OCI-M2 (cell line): Measurements from ENCODE around the gene SH2D7.

Experiments
- DNase-seq: peaks from one replicate; lab custom pipeline; 2025; ENCODE audit not compliant: unreplicated experiment; lab: John Stamatoyannopoulos, UW

Gene SH2D7

GRCh38 chr15:78060232-78060631 lies 32.1 kb upstream of the SH2D7 start:
- DNase-seq = no peak

- no peak for DNase-seq
Observed at GRCh38 chr15:78061963-78062427, 30.4 kb upstream of the SH2D7 start.

GRCh38 chr15:78063217-78063616 lies 29.1 kb upstream of the SH2D7 start:
- DNase-seq = no peak

- no peak for DNase-seq
Observed at GRCh38 chr15:78063970-78064385, 28.4 kb upstream of the SH2D7 start.

DNA sequence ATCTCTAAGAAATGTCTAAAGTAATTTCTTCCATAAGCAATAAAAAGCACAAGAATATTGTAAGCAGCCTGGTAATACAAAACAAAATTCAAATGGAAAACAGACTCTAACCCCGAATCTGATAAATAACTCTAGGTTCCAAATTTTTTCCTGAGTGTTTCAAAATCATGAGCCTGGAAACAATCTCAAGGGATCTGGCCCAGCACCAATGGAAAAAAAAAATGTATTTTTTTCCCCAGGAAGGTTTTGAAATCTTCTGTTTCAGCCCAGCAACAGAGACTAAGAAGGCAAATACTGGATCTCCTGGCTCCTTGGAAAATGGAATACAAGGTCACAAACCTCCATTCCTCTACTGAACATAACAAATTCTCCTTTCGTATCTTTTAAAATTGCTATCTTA lies 27.8 kb upstream of the SH2D7 start:
- DNase-seq = no peak

GRCh38 chr15:78065284-78065872 lies 27.0 kb upstream of the SH2D7 start:
- no peak for DNase-seq

DNA sequence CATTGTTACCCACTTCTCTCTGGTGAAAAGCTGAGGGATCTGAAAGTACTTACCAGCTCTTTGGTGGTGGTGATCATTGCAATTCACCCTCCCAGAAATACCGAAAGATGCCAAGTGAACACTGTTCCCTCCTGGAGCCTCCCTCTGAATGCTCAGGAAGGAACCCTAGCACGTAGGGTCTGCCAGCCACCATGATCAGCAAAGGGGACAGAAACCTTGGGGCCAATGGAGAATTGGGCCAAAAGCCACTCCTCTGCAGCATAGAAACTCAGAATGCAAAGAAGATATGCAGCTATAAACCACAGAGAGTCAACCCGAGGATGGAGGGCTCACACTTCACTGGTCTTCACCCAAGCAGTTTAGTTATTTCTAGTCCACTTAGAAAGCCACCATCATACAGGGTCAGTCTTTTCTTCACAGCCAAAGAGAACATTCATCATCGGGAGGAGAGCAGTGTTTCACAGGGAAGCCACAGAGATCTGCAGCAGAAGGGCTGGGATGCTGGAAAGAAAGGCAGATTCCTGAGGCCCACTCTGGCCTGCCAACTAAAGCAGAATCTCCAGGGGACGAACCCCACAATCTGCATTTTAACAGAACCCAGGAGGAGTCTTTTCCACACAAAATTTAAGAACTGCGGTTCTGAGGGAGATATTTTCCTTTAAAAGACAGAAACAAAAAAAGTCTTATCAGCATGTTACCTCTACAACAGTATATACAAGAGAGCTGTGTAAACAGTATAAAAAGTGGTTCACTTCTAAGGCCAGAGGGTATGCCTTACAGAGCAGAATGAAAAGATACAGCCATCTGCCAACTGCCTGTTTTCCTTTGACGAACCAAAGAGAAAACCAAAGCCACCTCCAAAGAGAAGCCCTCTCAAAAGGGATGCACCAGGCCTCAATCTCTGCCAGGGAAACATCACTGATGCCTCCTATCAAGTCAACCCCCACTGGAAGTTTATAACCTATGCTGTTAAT lies 26.1 kb upstream of the SH2D7 start:
- no peak for DNase-seq

- DNase-seq = no peak
Observed at GRCh38 chr15:78067328-78068228, 24.8 kb upstream of the SH2D7 start.

DNA sequence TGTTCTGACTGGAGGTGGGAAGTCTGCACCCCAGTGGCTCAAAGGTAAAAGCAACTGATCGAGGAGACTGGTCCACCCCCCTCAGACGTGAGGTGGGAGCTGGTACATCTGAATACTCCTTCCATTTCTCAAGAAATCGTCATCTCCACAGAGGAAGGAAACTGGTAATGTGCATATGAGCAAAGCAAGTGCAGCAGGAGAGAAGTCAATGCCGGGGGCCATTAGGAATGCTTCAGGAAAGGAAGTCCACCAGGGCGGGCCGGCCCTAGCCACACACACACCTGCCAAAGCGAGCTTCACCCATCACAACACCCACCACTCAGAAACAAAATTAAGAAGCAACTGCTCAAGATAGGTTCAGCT lies 23.3 kb upstream of the SH2D7 start:
- DNase-seq = no peak

DNA sequence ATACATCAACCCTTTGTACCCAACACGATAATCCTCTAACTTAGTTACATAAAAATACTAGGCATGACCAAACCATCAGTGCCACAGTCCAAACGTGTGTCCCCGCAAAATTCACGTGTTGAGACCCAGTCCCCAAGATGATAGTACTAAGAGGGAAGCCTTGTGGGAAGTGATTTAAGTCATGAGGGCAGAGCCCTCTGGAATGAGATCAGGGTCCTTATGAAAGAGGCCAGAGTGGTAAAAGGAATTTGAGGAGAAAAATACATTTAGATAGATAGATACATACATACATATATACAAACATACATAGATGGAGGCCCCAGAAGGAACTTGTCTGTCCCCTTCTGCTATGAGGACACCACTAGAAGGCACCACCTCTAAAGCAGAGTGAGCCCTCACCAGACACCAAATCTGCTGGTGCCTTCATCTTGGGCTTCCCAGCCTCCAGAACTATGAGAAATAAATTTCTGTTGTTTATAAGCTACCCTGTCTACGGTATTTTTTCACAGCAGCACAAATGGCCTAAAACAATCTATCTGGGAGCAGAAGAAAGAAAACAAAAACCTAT lies 22.8 kb upstream of the SH2D7 start:
- DNase-seq = no peak

DNA sequence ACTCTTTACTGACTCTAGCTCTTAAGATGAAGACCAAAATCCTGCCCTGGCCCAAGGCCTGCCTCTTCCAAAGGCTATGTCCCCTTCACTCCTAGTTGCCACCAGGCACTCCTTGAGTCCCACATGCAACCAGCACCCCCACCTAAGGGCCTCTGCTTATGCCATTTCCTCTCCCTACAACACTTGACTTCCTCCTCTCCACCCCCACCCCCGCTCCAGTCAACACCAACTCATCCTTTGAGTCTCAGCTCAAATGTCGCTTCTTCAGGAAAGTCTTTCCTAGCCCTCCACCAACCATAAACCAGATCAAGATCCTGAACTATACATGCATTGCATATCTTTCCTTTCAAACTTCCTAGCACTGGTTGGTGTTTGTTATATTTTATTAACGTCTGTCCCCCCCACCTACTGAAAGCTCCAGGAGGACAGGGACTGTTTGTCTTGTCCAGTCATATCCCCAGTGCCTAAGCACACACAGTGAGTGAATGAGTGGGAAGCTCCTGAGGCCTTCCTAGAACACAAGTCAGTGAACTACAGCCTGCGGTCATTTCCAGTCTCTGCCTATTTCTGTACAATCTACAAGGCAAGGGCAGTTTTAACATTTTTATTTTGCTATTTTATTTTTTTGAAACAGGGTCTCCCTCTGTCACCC lies 22.2 kb upstream of the SH2D7 start:
- no peak for DNase-seq

GRCh38 chr15:78071383-78071782 lies 21.0 kb upstream of the SH2D7 start:
- DNase-seq = no peak

- no peak for DNase-seq
Observed at GRCh38 chr15:78072080-78072892, 20.1 kb upstream of the SH2D7 start.

GRCh38 chr15:78073046-78073787 lies 19.1 kb upstream of the SH2D7 start:
- no peak for DNase-seq

- DNase-seq = no peak
Observed at GRCh38 chr15:78075490-78076230, 16.7 kb upstream of the SH2D7 start.

GRCh38 chr15:78076231-78077052 lies 15.9 kb upstream of the SH2D7 start:
- no peak for DNase-seq

DNA sequence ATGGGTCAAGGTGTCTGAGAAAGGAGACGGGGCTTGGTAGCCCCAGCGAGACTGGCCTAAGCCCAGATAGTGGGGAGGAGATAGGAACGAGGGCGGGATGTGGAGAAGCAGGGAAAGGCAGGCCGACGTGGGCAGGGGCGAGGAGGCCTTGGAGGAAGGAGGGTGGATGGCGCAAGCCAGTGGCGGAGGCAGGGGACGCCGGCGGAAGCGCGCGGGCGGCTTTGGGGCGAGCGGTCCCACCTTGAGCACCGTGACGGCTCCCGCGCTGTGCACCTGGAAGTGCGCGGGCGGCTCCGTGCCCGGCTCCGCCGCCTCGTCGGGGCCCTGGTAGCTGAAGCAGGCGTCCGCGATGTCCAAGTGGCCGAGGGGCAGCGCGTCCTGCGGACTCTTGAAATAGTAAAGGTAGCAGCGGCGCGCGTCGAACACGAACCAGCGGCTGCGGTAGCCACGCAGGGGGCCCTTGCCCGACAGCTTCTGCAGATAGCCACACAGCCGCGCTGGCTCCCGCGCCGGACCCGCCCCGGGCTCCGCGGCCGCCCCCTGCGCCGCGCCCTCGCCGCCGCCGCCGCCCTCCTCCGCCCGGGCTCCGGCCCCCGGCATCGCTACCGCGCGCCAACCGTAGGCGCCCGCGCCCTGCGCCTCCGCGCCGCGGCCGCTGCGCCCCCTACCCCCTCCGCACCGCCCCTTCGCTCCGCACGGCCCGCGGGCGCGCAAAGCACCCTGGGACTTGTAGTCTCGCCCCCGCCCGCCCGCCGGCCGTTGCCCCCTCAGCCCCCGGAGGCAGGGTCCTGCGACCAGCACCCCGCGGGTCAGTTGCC lies 15.1 kb upstream of the SH2D7 start, which contains the start of gene TBC1D2B:
TSS of gene TBC1D2B (minus strand) at position 659 of the 818 bp plus-strand sequence. CDS start at position 600, 59 bp downstream.
- no peak for DNase-seq
